GM23338 (cell line): ENCODE results near the gene VRK3.

Experiments used
- CREB1 ChIP-seq: fragments of 250-450 bp; sonication (Bioruptor Pico); IDR thresholded peaks from 2 replicates; pipeline ENCODE4 v1.5.0; 2020; ENCODE audit warnings: low read depth, mild to moderate bottlenecking, moderate library complexity
- EZH2 ChIP-seq: fragments of 200-600 bp; sonication (generic); IDR thresholded peaks from one replicate; pipeline ENCODE4 v1.8.0; 2017; ENCODE audit warnings: antibody characterized with exemption, mild to moderate bottlenecking, low read depth; ENCODE audit not compliant: unreplicated experiment
- EZH2phosphoT487 ChIP-seq: fragments of 200-600 bp; sonication (generic); IDR thresholded peaks from one replicate; pipeline ENCODE4 v1.8.1; 2018; ENCODE audit warnings: antibody characterized with exemption; ENCODE audit not compliant: unreplicated experiment
- JUNB ChIP-seq: IDR thresholded peaks from one replicate; pipeline ENCODE4 v1.6.1; 2016; ENCODE audit warnings: antibody characterized with exemption; ENCODE audit not compliant: unreplicated experiment
- NANOG ChIP-seq: IDR thresholded peaks from 2 replicates; pipeline ENCODE4 v1.6.1; 2016; ENCODE audit warnings: antibody characterized with exemption, borderline replicate concordance
- POLR2AphosphoS5 ChIP-seq: IDR thresholded peaks from 2 replicates; pipeline ENCODE4 v1.6.1; 2016; ENCODE audit warnings: antibody characterized with exemption, low read depth
- STAT1 ChIP-seq: IDR thresholded peaks from one replicate; pipeline ENCODE4 v1.6.1; 2016; ENCODE audit warnings: antibody characterized with exemption; ENCODE audit not compliant: unreplicated experiment
- ZNF114 ChIP-seq: fragments of 250-450 bp; sonication (Bioruptor Pico); IDR thresholded peaks from 2 replicates; pipeline ENCODE4 v1.5.0; 2020; ENCODE audit warnings: mild to moderate bottlenecking, moderate library complexity
- ZNF331 ChIP-seq: fragments of 250-450 bp; sonication (Bioruptor Pico); IDR thresholded peaks from 2 replicates; pipeline ENCODE4 v1.5.0; 2020; ENCODE audit warnings: low read depth, mild to moderate bottlenecking, moderate library complexity
- TF ChIP-seq, protein P1 (sequence below), 2 experiments: fragments of 200-600 bp in 1 of 2; sonication (generic) in 1 of 2; conservative IDR thresholded peaks; 2 replicates each; pipeline versions ENCODE4 v1.5.1 to v1.6.1; 2016 to 2017; ENCODE audit warnings: antibody characterized with exemption in 2 of 2, low read depth in 2 of 2, mild to moderate bottlenecking in 2 of 2, moderate library complexity in 1 of 2
- TF ChIP-seq, protein P2 (sequence below): IDR thresholded peaks from one replicate; pipeline ENCODE4 v1.6.1; 2018; ENCODE audit warnings: antibody characterized with exemption; ENCODE audit not compliant: unreplicated experiment
- TF ChIP-seq, protein P3 (sequence below): IDR thresholded peaks from 2 replicates; pipeline ENCODE4 v1.6.1; 2016; ENCODE audit warnings: antibody characterized with exemption

DNA sequence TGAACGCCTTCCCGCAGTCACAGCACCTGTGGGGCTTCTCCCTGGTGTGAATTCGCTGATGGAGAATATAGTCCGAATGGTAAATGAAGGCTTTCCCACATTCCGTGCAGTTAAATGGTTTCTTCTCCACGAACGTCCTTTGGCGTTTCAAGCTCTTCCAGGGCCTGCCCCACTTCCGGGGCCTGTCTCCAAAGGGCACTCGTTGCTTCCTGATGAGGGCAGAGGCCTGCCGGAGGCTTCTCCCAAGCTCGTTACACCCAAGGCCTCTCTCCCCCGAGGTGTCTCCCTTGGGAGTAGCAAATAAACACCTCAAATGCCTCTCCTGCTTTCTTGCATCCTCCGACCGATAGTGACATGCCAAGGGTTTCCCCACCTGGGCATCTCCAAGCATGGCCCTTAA lies 34.9 kb upstream of the VRK3 start:
- TF ChIP-seq, protein P1, sequence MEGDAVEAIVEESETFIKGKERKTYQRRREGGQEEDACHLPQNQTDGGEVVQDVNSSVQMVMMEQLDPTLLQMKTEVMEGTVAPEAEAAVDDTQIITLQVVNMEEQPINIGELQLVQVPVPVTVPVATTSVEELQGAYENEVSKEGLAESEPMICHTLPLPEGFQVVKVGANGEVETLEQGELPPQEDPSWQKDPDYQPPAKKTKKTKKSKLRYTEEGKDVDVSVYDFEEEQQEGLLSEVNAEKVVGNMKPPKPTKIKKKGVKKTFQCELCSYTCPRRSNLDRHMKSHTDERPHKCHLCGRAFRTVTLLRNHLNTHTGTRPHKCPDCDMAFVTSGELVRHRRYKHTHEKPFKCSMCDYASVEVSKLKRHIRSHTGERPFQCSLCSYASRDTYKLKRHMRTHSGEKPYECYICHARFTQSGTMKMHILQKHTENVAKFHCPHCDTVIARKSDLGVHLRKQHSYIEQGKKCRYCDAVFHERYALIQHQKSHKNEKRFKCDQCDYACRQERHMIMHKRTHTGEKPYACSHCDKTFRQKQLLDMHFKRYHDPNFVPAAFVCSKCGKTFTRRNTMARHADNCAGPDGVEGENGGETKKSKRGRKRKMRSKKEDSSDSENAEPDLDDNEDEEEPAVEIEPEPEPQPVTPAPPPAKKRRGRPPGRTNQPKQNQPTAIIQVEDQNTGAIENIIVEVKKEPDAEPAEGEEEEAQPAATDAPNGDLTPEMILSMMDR (conservative IDR thresholded peaks at IDR 0.05; ENCODE audit: low read depth in 2 of 2): no peak
- TF ChIP-seq ZNF331 (CRISPR knock-in tag) (no peak), EZH2phosphoT487 (no peak), POLR2AphosphoS5 (no peak), EZH2 (no peak), JUNB (no peak), STAT1 (no peak), CREB1 (CRISPR knock-in tag) (no peak), NANOG (no peak), ZNF114 (no peak)
- TF ChIP-seq, protein P2, sequence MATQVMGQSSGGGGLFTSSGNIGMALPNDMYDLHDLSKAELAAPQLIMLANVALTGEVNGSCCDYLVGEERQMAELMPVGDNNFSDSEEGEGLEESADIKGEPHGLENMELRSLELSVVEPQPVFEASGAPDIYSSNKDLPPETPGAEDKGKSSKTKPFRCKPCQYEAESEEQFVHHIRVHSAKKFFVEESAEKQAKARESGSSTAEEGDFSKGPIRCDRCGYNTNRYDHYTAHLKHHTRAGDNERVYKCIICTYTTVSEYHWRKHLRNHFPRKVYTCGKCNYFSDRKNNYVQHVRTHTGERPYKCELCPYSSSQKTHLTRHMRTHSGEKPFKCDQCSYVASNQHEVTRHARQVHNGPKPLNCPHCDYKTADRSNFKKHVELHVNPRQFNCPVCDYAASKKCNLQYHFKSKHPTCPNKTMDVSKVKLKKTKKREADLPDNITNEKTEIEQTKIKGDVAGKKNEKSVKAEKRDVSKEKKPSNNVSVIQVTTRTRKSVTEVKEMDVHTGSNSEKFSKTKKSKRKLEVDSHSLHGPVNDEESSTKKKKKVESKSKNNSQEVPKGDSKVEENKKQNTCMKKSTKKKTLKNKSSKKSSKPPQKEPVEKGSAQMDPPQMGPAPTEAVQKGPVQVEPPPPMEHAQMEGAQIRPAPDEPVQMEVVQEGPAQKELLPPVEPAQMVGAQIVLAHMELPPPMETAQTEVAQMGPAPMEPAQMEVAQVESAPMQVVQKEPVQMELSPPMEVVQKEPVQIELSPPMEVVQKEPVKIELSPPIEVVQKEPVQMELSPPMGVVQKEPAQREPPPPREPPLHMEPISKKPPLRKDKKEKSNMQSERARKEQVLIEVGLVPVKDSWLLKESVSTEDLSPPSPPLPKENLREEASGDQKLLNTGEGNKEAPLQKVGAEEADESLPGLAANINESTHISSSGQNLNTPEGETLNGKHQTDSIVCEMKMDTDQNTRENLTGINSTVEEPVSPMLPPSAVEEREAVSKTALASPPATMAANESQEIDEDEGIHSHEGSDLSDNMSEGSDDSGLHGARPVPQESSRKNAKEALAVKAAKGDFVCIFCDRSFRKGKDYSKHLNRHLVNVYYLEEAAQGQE: no peak
- TF ChIP-seq, protein P3, sequence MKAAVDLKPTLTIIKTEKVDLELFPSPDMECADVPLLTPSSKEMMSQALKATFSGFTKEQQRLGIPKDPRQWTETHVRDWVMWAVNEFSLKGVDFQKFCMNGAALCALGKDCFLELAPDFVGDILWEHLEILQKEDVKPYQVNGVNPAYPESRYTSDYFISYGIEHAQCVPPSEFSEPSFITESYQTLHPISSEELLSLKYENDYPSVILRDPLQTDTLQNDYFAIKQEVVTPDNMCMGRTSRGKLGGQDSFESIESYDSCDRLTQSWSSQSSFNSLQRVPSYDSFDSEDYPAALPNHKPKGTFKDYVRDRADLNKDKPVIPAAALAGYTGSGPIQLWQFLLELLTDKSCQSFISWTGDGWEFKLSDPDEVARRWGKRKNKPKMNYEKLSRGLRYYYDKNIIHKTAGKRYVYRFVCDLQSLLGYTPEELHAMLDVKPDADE: no peak
